ENCODE data around the gene TFIP11. TPM values are rescaled to one million over a fixed set of nuclear protein-coding genes. Genes with fewer than 3 reads are reported as not detected.
A peak's percentile ranks its signal among the peaks of the same experiment; 100 is the strongest.

The TFIP11 gene
- total RNA-seq, 4 donors from 2014 or later, result 21.6 to 27.1 (median 25.8) TPM

DNA sequence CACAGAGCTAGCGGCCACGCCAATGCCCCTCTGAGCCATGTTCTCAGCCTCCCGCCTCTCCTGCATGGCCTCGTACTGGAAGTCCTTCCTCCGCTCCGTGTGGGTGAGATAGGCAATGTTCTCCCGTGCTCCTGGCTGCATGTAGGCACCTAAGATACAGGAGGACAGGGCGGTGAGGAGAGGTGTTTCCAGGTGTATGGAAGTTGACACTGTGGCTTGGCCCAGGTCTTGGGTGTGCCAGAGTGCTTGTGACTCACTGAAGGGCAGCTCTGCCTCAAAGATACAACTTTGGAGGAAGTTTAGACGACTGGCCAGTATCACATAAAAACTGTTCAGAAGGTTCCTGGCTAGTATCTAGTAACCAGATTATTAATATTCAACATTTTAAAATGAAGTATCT lies 20.1 kb downstream of the TFIP11 start:
- 55 to 86% methylated on average over 2 to 9 of the region's 9 CpGs for WGBS, 2 donors
- DNase-seq, result no peak

DNA sequence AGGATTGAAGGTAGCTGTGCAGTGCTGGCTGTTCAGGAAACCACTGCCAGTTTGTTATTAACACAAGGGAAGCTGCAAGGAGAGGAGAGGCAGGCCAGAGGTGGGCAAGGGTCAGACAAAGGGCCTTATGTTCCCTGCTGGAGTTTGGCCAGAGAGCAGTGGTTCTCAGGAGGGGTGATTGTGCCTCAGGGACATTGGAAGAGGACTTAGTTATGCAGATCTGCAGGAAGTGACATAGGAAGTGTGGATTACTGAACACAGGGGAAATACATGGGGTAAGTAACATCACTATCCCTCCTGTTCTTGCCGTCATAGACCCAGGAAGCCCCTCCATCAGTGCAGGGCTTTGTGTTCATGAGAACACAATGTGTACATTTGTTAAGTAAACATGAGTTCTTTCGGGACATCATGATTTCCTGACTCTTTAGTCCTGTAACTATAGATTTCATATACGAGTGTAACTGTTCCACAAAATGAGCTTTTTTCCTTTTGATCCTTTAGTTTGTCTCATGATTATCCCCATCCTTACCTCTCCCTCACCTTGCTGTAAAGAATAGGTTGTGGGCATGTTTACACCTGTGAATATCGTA lies 22.7 kb downstream of the TFIP11 start:
- Histone ChIP-seq H3K27ac (no peak overlapping the region), H3K36me3 (peaks cover 16 to 77% (median 45%) of the 10 kb centered on the region in 3 donors), H3K27me3 (no peaks in the 10 kb centered on the region), H3K4me3 (no peak overlapping the region), H3K9me3 (no peaks in the 10 kb centered on the region), H3K4me1 (peaks cover 0 to 47% (median 14%) of the 10 kb centered on the region in 3 donors)
- WGBS, 2 donors, result 72% methylated on average over 4 of the region's 4 CpGs
- intact Hi-C loops (cut with DNase I), result no loop called here
- no peak for DNase-seq
- TF ChIP-seq, protein P1, sequence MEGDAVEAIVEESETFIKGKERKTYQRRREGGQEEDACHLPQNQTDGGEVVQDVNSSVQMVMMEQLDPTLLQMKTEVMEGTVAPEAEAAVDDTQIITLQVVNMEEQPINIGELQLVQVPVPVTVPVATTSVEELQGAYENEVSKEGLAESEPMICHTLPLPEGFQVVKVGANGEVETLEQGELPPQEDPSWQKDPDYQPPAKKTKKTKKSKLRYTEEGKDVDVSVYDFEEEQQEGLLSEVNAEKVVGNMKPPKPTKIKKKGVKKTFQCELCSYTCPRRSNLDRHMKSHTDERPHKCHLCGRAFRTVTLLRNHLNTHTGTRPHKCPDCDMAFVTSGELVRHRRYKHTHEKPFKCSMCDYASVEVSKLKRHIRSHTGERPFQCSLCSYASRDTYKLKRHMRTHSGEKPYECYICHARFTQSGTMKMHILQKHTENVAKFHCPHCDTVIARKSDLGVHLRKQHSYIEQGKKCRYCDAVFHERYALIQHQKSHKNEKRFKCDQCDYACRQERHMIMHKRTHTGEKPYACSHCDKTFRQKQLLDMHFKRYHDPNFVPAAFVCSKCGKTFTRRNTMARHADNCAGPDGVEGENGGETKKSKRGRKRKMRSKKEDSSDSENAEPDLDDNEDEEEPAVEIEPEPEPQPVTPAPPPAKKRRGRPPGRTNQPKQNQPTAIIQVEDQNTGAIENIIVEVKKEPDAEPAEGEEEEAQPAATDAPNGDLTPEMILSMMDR (IDR thresholded peaks at IDR 0.05), result no peak

More for the DNA sequence above, 20.1 kb downstream of the TFIP11 start:
- Histone ChIP-seq H3K27me3 (no peaks in the 10 kb centered on the region), H3K4me1 (peaks cover 0 to 27% (median 5%) of the 10 kb centered on the region in 3 donors), H3K27ac (peak overlapping the region in 3 of 4 donors; percentile 78 to 86 (median 86)), H3K36me3 (peaks cover 31 to 100% (median 66%) of the 10 kb centered on the region in 3 donors), H3K4me3 (no peak overlapping the region), H3K9me3 (no peaks in the 10 kb centered on the region)
- intact Hi-C loops (cut with DNase I), result no loop called here
- TF ChIP-seq, protein P1 (IDR thresholded peaks at IDR 0.05), result no peak
- no peak for TF ChIP-seq POLR2A (IDR thresholded peaks at IDR 0.05)

DNA sequence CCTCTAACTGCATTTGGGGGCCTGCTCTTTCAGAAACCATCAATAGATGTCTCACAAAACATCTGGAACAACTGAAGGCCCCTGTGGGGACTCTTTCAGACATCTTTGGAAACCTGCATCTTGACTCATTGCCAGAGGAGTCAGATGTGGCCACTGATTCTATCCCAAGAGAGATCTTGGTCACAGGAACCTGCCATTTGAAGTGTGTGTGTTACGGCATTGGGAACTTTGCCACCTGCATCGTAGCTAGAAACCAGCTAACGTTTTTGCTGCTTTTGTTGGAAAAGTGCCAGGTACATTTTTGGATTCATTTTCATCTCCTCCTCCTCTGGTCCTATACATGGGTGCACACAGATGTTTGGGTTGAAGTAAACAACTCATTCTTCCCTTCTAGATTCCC lies 24.3 kb downstream of the TFIP11 start:
- no peak for DNase-seq
- Histone ChIP-seq H3K9me3 (no peaks in the 10 kb centered on the region), H3K27me3 (no peaks in the 10 kb centered on the region), H3K27ac (no peak overlapping the region), H3K4me3 (no peak overlapping the region), H3K36me3 (peaks cover 5 to 62% (median 33%) of the 10 kb centered on the region in 3 donors), H3K4me1 (peaks cover 4 to 42% (median 13%) of the 10 kb centered on the region in 3 donors)
- intact Hi-C loops (cut with DNase I), result no loop called here
- TF ChIP-seq POLR2A (IDR thresholded peaks at IDR 0.05), result no peak
- TF ChIP-seq, protein P1 (IDR thresholded peaks at IDR 0.05), result no peak
- WGBS, 2 donors, result 37 to 52% methylated on average over 3 of the region's 3 CpGs

DNA sequence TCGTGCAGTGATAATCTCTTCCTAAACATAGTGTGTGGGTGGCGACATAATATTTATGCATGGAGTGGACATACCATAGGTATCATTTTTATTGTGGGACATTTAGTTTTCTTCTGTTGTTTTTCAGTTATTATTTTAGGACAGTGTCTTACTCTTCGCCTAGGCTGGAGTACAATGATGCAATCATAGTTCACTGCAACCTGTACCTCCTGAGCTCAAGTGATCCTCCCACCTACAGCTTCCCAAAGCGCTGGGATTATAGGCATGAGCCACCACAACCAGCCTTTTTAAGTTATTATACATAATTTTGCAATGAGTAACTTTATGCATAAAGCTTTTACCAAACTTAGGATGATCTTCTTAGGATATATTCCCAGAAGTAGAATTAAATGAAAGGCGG lies 25.9 kb downstream of the TFIP11 start:
- 76 to 80% methylated on average over 5 of the region's 5 CpGs for WGBS, 2 donors
- Histone ChIP-seq H3K36me3 (peaks cover 5 to 46% (median 21%) of the 10 kb centered on the region in 3 donors), H3K4me1 (peaks cover 19 to 45% (median 28%) of the 10 kb centered on the region in 3 donors), H3K9me3 (no peaks in the 10 kb centered on the region), H3K27me3 (no peaks in the 10 kb centered on the region), H3K27ac (no peak overlapping the region), H3K4me3 (no peak overlapping the region)
- intact Hi-C loops (cut with DNase I), result no loop called here
- no peak for DNase-seq
- TF ChIP-seq POLR2A (IDR thresholded peaks at IDR 0.05), result no peak
- TF ChIP-seq, protein P1 (IDR thresholded peaks at IDR 0.05), result no peak

DNA sequence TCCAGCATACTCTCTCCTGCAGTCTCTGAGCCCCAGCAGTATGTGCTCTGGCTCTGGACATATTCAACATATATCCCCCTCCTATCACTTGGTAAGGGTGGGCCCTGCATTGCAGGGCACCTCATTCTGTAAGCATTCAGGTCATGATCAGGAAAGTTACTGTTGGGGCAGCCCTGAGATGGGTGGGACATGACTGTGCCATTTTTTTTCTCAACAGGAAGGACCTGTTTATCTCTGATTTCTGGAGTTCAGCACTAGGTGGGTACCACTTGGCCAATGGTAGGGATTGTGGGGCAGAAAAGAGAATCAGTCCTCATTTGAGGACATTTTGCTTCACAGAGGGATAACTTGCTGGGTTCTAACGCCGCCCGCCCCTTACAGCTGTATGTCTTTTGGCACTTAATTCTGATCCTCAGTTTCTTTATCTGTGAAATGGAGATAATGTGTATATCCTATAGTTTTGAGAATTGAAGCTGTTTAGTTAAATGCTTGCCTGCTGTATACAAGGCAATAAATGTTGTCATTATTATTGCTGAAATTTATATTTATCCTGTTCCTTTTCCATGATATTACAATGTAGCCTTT lies 26.4 kb downstream of the TFIP11 start:
- no peak overlapping the region for H3K27ac ChIP-seq
- TF ChIP-seq POLR2A (IDR thresholded peaks at IDR 0.05), result no peak
- TF ChIP-seq, protein P1 (IDR thresholded peaks at IDR 0.05), result no peak
- no peak overlapping the region for H3K4me3 ChIP-seq
- no peak for DNase-seq
- intact Hi-C loops (cut with DNase I), result no loop called here
- no peaks in the 10 kb centered on the region for H3K9me3 ChIP-seq
- no peaks in the 10 kb centered on the region for H3K27me3 ChIP-seq
- H3K4me1 ChIP-seq, result peaks cover 24 to 50% (median 33%) of the 10 kb centered on the region in 3 donors
- peaks cover 5 to 41% (median 17%) of the 10 kb centered on the region in 3 donors for H3K36me3 ChIP-seq
- 67 to 83% methylated on average over 3 of the region's 3 CpGs for WGBS, 2 donors
